Measurements from ENCODE around the gene AHCYL2. TPM values are rescaled to one million over a fixed set of nuclear protein-coding genes. Genes with fewer than 3 reads are reported as not detected.

Gene AHCYL2
- total RNA-seq, 1 experiment from 2014 or later = 23.2 TPM

GRCh38 chr7:129227646-129228578, 3.1 kb downstream of the AHCYL2 start:
- Histone ChIP-seq H2AFZ (ENCODE audit: low read length) (no peak overlapping the region), H3K56ac (ENCODE audit: insufficient read length, low read depth, low read length) (no peak overlapping the region), H3K79me2 (ENCODE audit: insufficient read depth, low read length) (peaks cover 10% of the 10 kb centered on the region), H3K9me3 (ENCODE audit: control insufficient read depth, low read depth, low read length) (no peaks in the 10 kb centered on the region), H3T11ph (ENCODE audit: low read length) (no peak overlapping the region), H4K91ac (ENCODE audit: insufficient read length, low read depth, low read length) (no peak overlapping the region), H3K23me2 (ENCODE audit: insufficient read length, low read depth, low read length, poor library complexity, severe bottlenecking) (peaks cover 2% of the 10 kb centered on the region), H3K4me2 (ENCODE audit: insufficient read depth, insufficient read length, low read length) (no peak overlapping the region), H3K79me1 (ENCODE audit: insufficient read depth, low read depth, low read length, poor library complexity, severe bottlenecking) (no peaks in the 10 kb centered on the region), H3K27me3 (ENCODE audit: insufficient read depth, low read length) (no peaks in the 10 kb centered on the region), H2BK12ac (ENCODE audit: insufficient read length, low read depth, low read length) (no peak overlapping the region), H2AK5ac (ENCODE audit: insufficient read length, low read length) (no peak overlapping the region), H2BK15ac (ENCODE audit: low read depth, low read length) (no peak overlapping the region), H3K27ac (ENCODE audit: insufficient read length, low read depth, low read length) (no peak overlapping the region), H2BK5ac (ENCODE audit: insufficient read length, low read length) (no peak overlapping the region), H4K8ac (replicated peaks; ENCODE audit: insufficient read length, low read depth, low read length) (no peak overlapping the region), H4K20me1 (ENCODE audit: control insufficient read depth, insufficient read depth, insufficient read length) (no peaks in the 10 kb centered on the region), H4K5ac (ENCODE audit: insufficient read length, low read depth, low read length) (no peak overlapping the region), H3K4me1 (ENCODE audit: insufficient read depth, low read length) (peaks cover 5% of the 10 kb centered on the region; the same call in 1 of the 2 replicates), H3K9ac (ENCODE audit: extremely low read depth, insufficient read length, low read length) (no peak overlapping the region), H3K23ac (ENCODE audit: insufficient read length, low read depth, low read length) (no peak overlapping the region), H2BK120ac (ENCODE audit: low read depth, low read length, poor library complexity, severe bottlenecking) (no peak overlapping the region), H2BK20ac (ENCODE audit: low read depth, low read length, poor library complexity, severe bottlenecking) (no peak overlapping the region), H3K14ac (ENCODE audit: insufficient read depth, low read length) (no peak overlapping the region), H3K4ac (ENCODE audit: low read depth, low read length) (no peak overlapping the region), H3K18ac (ENCODE audit: insufficient read length, low read depth, low read length) (no peak overlapping the region)
- Mint-ChIP-seq H3K36me3 (ENCODE audit: insufficient read depth in 1 of 3, low read depth in 3 of 3) (no peaks in the 10 kb centered on the region), H3K4me1 (peaks cover 23 to 25% of the 10 kb centered on the region in 2 experiments), H3K27ac (no peak overlapping the region), H3K9me3 (peaks cover 0 to 2% of the 10 kb centered on the region in 2 experiments; a peak in 1 of 5 replicates), H3K4me3 (no peak overlapping the region), H3K27me3 (ENCODE audit: low read depth) (no peaks in the 10 kb centered on the region; the same call in 1 of the 2 replicates)
- DNase-seq = no peak
- WGBS (ENCODE audit: extremely low coverage, insufficient read length, low lambda C conversion rate) = no CpG with 5 or more reads among the region's 4 CpGs
- TF ChIP-seq CTCF (conservative IDR thresholded peaks at IDR 0.05) = no peak

Data from H9 (cell line).